ENCODE measurements around the gene MICAL2. TPM values are rescaled to one million over a fixed set of nuclear protein-coding genes. Genes with fewer than 3 reads are reported as not detected.
"Not testable (repeated sequence)": the region's sequence is repeated elsewhere in the genome, so short reads cannot be mapped to it uniquely, and the experiment has no call there.

Gene MICAL2
- total RNA-seq, 1 experiment from 2014 or later = 173 TPM

DNA sequence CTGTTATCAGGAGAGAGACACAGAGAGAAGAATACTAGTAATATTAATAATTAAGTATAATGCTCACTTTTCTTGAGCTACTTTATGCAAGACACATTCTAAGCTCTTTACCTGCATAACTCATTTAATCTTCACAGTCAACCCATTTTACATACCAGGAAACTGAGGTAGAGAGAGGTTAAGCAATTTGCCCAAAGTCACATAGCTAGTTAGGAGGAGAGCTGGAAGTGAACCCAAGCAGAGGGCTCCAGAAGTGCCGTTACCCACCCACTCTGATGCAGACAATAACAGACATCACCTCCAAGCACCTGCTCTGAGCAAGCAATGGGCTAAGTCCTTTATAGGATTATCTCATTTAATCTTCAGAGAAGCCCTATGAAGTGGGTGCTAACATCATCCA is 24.8 kb downstream of the MICAL2 start:
- DNase-seq (ENCODE audit: low read depth) = no peak

DNA sequence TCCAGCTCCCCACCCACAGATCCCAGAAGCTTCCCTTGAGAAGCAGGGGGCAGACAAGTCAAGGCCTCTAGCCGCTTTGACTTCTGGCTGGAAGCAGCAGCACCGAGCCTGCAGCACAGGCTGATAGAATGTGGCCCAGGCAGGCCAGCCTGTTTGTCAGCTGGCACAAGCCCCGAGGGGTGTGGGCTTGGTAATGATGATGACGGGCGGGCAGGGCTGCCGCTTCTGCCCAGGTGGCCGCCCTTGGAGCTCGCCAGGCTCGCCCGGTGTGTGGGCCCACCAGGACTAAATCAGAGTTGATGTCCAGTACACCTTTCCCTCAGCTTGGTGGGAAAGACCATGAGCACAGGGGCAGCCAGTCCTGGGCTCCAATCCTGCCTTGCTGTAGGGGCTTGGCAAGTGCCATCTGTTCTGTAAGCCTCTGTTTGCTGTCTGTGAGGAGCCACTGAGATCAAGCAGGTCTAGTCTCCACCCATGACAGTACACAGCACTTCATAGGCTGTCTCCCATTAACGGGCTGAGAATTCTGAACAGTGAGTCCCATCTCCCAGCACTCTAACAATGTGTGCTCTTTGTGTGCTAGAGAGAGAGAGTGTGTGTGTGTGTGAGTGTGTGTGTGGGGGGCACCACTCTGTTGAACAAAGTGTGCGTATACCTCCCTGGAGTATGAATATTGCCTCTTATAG is 26.8 kb downstream of the MICAL2 start:
- no peak for DNase-seq (ENCODE audit: low read depth)

DNA sequence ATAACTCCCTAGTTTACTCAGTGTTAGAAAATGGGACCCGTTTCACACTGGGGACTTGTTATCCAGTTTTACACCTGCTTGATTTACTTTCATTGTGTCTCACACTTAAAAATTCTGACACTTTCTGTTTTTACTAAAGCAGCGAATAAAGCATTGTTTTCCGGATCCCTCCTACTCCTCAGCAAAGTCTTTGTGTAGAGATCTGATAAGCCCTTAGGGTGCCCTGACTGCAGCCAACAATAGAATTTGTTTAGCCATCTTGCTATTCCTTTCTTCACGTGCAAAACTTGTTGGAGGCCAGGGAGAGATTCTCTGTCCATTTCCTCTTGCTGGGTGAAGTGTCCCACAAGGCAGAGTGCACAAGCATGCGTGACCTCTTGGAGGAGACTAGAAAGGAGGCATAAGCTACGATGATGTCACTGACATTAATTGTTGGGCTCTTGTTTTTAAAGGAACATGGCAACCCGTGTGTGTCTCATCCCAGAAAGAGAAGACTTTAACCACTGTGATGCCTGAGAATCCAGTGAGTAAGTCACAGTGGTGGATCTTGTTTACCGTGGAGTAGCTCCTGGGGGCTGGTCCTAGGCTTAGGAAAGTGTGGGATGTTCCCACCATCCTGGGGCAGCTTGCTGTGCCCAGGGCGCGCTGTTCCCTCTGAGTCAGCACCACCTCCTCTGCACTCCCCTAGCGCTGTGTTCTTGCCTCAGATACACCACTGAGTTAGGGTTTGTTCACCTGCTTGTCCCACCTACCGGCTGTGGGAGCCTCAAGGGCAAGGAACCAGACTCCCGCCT is 27.7 kb downstream of the MICAL2 start:
- DNase-seq (ENCODE audit: low read depth) = peak; percentile 99

DNA sequence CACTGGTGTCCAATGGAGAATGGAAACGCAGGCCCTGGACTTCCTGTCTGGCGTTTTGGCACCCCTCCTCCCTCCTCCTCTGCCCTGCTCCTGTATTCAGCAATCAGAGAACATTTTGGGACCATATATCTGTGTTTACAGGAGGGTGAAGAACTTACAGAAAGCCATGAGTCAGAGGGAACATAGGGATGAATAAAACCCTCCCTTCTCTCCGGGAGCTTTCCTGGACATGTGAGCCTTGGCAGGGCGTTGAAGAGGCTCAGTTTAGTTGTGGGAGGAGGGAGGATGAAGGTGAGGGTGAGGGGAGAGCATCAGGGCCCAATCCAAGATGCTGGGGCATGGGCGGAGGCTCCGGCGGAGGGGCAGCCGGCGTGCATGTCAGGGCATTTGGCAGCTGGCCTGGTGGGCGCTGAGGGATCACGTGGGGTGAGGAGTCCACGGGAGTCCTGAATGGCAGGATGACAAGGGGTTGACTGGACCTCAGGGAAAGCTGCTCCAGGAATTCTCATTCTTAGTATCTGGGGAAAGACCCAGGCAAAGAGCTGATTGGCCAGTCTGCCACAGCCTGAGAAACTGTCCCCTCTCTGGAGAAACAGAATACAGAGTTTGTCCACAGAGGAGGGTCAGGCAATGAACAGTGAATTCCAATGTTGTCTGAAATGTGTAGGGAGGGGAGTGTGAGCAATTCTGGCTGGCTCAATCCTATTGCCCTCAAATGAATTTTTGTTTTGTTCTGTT is 28.9 kb downstream of the MICAL2 start:
- DNase-seq (ENCODE audit: low read depth) = peak; percentile 66

DNA sequence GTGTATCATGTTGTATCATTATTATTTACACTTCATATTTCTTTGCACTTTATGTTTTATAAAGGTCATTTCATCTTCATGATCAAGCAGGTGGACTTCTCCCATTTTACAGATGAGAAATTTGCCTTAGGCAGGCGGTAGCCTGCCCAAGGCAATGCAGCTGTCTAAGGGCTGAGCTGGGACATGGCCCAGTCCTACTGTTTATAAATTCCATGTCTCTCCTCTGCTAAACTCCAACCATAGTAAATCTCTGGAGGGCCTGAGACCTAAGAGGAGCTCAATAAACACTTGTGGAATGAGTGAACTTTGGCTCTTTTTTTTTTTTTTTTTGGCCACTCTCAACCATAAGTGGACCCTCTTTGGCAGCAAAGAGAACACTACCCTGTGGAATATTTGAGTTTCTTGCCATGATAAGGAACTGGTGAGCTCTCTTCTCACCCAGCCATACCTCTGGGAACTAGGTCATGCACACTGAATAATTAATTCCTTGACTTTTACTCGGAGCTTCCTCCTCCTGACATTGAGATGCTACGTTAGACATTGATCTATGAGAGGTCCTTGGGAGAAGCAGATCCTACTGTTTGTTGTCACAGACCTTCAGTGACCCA is 29.9 kb downstream of the MICAL2 start:
- no peak for DNase-seq (ENCODE audit: low read depth)

DNA sequence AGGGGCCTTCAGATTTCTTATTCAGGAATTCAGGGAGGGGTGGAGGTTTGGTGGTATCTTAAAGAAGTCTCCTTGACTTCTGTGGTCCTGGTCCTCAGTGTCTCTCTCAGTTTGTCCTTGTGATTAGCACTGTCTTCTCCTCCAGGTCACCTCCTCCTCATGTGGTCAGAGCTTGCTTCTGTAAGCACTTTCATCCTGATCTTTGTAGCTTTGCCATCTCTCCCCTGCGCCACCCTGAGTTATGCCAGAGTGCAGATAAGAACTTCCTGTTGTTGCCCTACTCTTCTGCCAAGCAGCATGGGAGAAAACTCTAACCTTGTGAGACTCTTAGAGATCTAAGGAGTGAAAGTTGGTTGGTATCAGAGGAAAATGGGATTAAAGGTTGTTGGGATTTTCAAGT is 30.9 kb downstream of the MICAL2 start:
- DNase-seq (ENCODE audit: low read depth) = no peak

DNA sequence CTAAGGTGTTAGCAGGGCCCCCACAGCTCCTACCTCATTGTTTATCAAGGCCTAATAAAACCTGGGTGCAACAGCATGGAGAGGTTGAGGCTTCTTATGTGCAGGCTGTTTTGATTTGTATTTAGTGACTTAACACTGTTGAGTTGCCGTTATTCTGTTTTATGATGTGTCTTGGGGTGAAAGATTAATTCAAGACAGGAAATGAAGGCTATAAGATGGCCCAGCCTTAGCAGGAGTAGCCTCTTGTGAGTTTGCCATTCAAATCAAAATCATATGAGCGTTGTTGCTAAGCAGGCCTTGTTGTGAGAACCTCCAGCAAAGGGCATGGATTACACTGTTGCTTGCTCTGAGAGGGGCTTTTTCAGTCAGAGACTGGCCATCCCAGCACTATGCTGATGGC is 31.8 kb downstream of the MICAL2 start:
- DNase-seq (ENCODE audit: low read depth) = no peak

DNA sequence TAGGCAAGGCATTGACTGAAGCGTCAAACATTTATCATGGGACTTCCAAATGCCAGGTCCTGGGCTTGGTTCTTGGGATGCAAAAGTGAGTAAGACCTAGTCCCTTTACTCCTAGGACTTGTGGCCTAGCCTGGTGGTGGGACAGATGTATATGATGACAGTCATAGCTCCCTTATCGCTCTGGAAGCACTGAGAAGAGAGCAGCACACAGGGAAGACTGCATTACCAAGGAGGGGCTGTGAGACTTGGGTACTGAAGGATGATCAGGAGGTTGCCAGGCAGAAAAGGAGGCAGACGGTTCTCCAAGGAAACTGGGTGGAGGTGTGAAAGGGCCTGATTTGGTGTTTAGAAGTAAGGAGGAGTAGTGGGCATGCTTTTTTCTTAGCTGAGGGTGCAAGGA is 32.5 kb downstream of the MICAL2 start:
- no peak for DNase-seq (ENCODE audit: low read depth)

DNA sequence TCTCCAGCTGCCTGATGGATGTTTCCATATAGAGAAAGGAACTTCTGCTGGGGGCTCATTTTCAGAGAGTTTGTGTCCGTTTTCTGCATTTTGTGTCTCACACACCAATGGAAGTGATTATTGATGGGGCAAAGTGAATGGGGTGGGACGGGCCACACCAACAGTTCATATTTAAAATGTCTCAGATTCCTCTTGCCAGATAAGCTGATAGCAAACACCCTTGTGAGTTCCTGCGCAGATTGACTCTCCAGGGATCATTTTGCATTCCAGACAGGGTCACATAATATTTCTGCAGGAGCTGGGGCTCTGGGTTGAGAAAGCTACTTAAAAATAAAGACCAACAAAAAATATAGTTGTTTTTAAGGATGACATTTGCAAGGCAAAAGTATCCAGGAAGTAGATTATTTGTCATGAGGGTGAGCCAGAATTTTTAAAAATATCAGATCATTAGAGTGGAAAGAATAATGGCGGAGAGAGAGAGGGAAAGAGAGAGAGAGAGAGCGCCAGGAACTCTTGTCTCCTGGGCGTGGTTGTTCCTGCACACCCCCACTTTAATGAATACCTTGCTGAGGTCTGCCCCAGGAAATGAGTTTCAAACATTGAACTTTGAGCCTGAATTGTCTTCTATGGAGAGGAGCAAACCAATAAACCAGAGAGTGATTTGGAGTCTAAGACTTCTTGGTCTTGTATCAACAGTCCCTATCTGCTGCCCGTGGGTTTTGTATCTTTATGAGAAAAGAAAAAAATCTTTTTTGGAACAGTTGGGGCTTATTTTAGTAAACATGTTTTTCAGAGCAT is 33.3 kb downstream of the MICAL2 start:
- DNase-seq (ENCODE audit: low read depth) = no peak

DNA sequence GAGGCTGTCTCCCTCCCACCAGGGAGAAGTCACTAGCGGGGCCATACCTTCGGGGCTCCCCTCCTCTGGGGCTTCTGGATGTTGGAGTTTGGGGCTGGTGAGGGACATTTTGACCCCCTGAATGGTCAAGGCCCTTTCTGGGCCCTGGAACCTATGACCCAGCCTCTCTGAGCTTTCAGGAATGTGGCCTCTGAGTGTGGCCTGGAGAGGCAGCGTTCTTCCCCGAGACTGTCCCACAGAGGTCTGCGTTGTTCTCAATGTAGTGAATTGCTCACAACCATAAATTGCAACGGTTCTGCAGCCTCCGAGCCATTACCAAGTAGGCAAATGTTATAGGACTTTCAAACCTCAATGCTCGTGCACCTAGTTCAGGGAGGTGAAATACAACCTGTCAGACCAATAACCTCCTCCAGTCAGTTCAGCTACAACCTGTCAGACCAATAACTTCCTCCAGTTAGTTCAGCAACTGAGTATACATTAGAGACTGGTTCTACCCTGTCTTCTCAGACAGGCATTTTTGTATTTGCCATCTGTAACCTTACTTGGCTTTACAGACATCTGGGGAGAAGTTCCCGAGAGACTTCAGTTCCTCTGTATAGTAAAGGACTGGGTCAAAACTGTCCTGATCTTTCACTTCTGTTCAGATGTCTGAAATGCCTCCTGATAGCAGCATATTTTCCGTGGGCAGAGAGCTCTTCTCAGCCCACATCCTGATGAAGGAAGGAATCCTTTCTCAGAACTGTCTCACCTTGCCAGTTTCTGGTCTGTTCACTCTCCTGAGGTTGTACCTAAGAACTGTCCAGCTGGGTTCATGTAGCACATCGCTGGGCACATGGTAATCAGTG is 34.2 kb downstream of the MICAL2 start:
- DNase-seq (ENCODE audit: low read depth) = no peak

DNA sequence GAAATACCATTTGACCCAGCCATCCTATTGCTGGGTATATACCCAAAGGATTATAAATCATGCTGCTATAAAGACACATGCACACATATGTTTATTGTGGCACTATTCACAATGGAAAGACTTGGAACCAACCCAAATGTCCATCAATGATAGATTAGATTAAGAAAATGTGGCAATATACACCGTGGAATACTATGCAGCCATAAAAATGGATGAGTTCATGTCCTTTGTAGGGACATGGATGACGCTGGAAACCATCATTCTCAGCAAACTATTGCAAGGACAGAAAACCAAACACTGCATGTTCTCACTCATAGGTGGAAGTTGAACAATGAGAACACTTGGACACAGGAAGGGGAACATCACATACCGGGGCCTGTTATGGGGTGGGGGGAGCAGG is 36.3 kb downstream of the MICAL2 start:
- DNase-seq (ENCODE audit: low read depth) = not testable (repeated sequence)

DNA sequence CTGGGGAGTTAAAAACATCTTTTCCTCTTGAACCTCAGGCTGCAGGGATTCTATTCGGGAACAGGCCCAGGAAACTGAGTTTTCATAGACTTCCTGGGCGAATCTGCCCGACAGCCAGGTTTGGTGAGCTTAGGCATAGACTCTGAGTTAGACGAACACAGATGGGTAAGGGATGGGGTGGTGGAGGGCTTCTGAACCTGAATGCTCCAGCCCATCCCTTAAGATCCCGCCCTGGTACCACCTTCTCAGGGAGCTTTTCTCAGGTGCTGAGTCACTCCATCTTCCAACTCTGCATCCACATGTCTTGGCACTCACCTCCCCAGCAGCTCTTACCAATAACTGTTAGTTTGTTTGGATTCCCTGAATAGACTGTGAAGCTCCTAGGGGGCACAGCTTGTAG is 37.4 kb downstream of the MICAL2 start:
- DNase-seq (ENCODE audit: low read depth) = no peak

DNA sequence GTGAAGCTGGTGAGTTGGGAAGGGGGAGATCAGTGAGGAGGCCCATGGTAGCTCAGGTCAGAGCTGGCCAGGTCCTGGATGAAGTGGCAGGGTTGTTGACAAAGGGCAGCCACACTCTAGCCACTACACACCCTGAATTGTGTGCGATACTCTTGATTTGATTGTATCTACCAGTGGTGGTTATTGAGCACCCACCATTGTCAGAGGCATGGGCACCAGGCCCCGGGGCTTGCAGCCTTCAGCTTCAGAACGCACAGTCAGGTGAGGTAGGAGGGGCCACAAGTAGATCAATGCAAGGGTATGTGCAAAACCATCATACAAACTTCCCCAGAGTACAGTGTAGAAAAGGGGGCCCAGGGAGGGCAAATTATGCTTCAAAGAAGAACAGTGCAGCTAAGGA is 38.1 kb downstream of the MICAL2 start:
- no peak for DNase-seq (ENCODE audit: low read depth)

DNA sequence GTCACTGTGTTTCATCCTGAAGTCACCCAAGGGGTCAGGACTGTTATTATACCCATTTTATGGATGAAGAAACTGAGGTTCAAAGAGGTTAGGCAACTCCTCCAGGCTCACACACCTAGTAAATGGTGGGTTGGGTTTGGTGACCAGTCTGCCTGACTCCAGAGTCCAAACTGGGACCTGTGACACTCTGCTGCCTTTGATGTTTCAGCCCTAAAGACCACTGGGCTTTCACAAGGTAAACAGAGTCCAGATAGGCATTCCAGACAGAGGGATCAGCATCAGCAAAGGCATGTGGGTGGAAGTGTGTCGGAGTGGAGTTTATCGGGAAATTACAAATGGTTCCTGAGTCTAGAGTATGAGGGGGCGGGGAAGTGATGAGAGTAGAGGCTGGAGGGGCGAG is 38.5 kb downstream of the MICAL2 start:
- no peak for DNase-seq (ENCODE audit: low read depth)

DNA sequence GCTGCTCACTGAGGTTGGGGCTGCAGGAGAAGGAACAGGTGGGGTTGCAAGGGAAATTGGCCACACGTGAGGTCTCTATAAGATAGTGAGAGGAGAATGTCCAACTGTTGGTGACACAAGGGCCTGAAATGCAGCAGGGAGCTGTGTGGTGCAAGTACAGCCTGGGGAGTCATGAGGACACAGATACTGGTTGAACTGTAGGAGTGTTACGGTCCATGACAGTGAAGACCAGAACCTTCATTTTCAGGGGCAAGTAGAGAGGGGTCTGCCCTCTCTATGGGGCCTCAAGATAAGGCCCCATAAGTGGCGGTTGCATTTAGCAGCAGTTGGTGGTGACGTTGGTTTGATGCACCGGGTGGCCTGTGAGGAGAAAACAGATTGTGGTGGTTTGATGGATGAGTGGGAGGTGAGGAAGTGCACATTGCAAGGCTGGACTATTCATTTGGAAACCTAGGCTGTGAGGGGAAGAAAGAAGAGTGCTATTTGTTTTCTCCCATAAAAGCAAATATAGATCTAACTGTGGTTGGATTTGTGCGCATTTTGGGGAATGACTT is 39.4 kb downstream of the MICAL2 start:
- DNase-seq (ENCODE audit: low read depth) = no peak

DNA sequence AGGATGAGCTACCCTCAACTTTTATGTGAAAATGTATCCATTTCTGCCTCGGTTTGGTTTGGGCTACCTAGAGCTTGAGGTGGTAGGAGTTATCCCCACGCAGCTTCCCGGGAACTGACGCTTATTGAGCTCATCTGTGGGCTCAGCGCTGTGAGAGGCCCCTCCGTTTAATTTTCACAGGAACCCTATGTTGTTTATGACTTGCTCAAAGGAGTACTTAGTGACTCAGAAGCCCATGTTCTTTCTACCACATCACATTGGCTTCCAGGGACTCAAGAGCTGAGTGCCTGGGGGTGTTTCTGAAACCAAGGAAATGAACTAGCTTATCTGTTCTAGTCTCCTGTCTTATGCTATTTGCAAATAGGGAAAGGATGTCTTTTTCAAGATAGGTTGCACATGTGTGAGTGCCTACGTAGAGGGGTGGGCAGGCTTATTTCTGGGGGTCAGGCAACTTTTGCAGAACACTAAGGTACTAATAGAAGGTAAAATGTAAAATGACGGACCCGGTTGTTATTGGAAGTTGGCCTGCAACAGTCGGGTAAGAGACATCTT is 40.5 kb downstream of the MICAL2 start:
- peak; percentile 95 for DNase-seq (ENCODE audit: low read depth)

DNA sequence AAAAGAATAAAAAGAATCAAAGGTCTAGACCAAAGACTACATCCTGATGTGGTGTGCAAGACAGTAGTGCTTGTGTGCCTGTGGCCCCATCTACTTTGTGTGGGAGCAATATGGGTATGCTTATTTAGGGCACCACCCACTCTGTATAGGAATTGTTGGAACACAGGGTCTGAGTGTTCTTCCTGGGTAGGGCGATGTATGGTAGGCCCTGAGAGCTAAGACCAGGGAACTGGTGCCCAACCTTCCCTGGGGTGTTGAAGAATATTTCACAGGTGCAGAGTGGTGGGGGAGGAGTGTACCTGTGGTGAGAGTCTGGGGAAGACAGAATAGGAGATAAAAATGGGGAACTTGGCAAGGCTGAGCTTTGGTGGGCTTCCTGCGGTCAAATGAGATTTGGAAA is 41.9 kb downstream of the MICAL2 start:
- no peak for DNase-seq (ENCODE audit: low read depth)

DNA sequence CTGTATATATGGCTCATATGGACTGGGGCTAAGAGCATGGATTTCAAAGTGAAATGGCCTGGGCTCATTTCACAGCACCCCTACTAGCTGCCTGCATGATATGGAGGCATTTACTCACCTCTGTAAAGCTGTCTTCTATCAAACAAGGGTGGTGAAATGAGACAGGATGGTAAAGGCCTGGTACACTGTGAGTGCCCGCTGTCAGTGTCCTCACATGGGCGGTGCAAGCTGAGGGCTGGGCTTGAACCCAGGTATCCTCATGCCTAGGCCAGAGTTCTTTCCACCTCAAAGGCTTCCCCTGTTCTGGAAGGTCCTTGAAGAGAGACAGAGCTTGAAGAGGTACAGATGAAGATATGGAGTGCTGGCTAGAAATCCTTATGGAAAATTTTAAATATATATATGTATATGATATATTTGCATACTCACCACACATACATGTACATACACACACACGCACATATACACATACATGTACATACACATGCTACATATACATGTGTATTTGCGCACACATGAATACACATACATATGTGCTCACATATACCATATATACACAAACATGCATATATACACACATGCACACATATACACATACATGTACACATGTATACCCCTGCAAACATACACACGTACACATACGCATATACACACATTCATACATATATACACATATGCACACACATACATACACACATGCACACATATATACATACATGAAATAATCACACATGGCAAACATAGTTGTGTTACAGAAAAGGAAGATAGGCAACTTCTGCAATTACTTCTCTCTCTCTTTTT is 44.7 kb downstream of the MICAL2 start:
- DNase-seq (ENCODE audit: low read depth) = no peak

DNA sequence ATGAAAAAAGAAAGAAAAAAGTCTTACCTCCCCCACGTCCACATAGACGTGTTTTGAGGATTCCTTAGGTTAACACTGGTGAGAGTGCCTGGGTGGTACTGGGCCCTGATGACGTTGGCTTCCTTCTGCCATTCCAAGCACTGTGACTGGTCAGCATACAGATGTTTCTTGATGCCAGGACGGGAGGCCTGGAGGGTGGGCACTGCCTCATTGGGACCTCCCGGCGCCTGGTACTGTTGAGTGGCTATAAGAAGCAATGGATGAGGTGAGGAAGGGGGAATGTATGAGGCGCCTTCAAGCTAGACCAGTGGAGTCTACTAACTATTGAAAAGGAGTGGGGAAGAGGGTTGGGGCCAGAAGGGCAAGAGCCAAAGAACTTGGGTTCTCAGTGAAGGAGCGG is 45.3 kb downstream of the MICAL2 start:
- DNase-seq (ENCODE audit: low read depth) = no peak
